Tibial nerve (tissue), 4 donors: ENCODE data around the gene SLMAP. TPM values are rescaled to one million over a fixed set of nuclear protein-coding genes. Genes with fewer than 3 reads are reported as not detected.

Source experiments
- DNase-seq, 2 donors: peaks; one replicate each; pipeline ENCODE4 v3.0.0-alpha.2; 2019; ENCODE audit warnings: low spot score in 2 of 2
- H3K27ac ChIP-seq, 4 donors: fragments of 200-600 bp; sonication (generic) in 3 of 4; one replicate each; pipeline ENCODE4 v1.5.1; 2017 to 2019; ENCODE audit warnings: mild to moderate bottlenecking in 1 of 4
- H3K27me3 ChIP-seq, 2 donors: fragments of 200-600 bp; sonication (generic) in 1 of 2; one replicate each; pipeline versions ENCODE4 v1.5.1 to v1.6.0; 2017 to 2019
- H3K36me3 ChIP-seq, 3 donors: fragments of 200-600 bp; sonication (generic); one replicate each; pipeline ENCODE4 v1.5.1; 2018 to 2019
- H3K4me1 ChIP-seq, 4 donors: fragments of 200-600 bp; sonication (generic) in 3 of 4; one replicate each; pipeline ENCODE4 v1.5.1; 2017 to 2019
- H3K4me3 ChIP-seq, 4 donors: fragments of 200-600 bp; sonication (generic) in 3 of 4; one replicate each; pipeline ENCODE4 v1.5.1; 2017 to 2019; ENCODE audit warnings: mild to moderate bottlenecking in 1 of 4, moderate library complexity in 1 of 4
- H3K9me3 ChIP-seq, 4 donors: fragments of 200-600 bp; sonication (generic) in 3 of 4; one replicate each; pipeline ENCODE4 v1.5.1; 2017 to 2019
- EP300 ChIP-seq, 2 donors: sonication (generic); formaldehyde crosslinking; IDR thresholded peaks; one replicate each; pipeline ENCODE4 v1.6.1; 2017; ENCODE audit warnings: antibody characterized with exemption in 2 of 2, mild to moderate bottlenecking in 1 of 2
- POLR2A ChIP-seq, 2 donors: fragments of 450-650 bp; IDR thresholded peaks; one replicate each; pipeline ENCODE4 v1.6.1; 2017; ENCODE audit warnings: antibody characterized with exemption in 2 of 2, mild to moderate bottlenecking in 2 of 2, moderate library complexity in 2 of 2
- WGBS, 2 donors: methylation state at CpG; one replicate each; pipeline ENCODE4 v1.1.5; 2018; 5-methylcytosine and 5-hydroxymethylcytosine counted together
- total RNA-seq, 4 donors: library from RNA; depleted of rRNA; stranded (reverse); fragments of >200 nt; gene quantifications; one replicate each; pipeline ENCODE4 v1.1.0, GENCODE V29; 2016
- TF ChIP-seq, protein P1 (sequence below), 5 experiments: fragments of 200-600 bp in 3 of 5; fragments of 450-650 bp in 2 of 5; sonication (generic) in 3 of 5; IDR thresholded peaks; one replicate each; pipeline ENCODE4 v1.5.1; 2016 to 2019; ENCODE audit warnings: antibody characterized with exemption in 5 of 5, mild to moderate bottlenecking in 3 of 5, moderate library complexity in 2 of 5

SLMAP gene
- total RNA-seq, 4 donors from 2014 or later = 66.6 to 101 (median 87.4) TPM

- no peaks in the 10 kb centered on the region for H3K9me3 ChIP-seq
- DNase-seq = no peak
- no peak overlapping the region for H3K4me3 ChIP-seq
- 82 to 88% methylated on average over 2 of the region's 2 CpGs for WGBS, 2 donors
- H3K27me3 ChIP-seq = no peaks in the 10 kb centered on the region
- no peaks in the 10 kb centered on the region for H3K36me3 ChIP-seq
- no peak for TF ChIP-seq EP300 (IDR thresholded peaks at IDR 0.05)
- TF ChIP-seq, protein P1, sequence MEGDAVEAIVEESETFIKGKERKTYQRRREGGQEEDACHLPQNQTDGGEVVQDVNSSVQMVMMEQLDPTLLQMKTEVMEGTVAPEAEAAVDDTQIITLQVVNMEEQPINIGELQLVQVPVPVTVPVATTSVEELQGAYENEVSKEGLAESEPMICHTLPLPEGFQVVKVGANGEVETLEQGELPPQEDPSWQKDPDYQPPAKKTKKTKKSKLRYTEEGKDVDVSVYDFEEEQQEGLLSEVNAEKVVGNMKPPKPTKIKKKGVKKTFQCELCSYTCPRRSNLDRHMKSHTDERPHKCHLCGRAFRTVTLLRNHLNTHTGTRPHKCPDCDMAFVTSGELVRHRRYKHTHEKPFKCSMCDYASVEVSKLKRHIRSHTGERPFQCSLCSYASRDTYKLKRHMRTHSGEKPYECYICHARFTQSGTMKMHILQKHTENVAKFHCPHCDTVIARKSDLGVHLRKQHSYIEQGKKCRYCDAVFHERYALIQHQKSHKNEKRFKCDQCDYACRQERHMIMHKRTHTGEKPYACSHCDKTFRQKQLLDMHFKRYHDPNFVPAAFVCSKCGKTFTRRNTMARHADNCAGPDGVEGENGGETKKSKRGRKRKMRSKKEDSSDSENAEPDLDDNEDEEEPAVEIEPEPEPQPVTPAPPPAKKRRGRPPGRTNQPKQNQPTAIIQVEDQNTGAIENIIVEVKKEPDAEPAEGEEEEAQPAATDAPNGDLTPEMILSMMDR (IDR thresholded peaks at IDR 0.05) = no peak
- no peak for TF ChIP-seq POLR2A (IDR thresholded peaks at IDR 0.05)
- H3K4me1 ChIP-seq = peaks cover 0 to 26% (median 0%) of the 10 kb centered on the region in 4 donors
- H3K27ac ChIP-seq = no peak overlapping the region
Observed at GRCh38 chr3:57791245-57791644, 35.1 kb downstream of the SLMAP start.

DNA sequence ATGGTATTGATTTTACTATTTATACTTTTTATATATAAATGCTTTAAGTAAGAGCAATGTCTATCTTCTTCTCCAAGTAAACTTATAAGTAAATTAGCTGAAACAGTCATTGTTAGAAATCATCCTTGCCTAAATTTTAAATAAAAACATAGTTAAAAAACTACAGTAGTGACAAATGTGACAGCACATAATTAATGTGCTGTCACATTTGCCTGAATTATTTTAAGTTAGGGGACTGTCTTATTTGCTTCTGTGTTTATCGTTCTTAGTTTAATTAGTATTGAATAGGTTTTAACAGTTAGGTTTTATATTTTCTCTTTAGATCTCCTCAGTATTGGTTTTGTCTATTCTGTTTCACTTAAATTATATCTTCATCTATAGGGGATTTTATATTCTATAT lies 36.1 kb downstream of the SLMAP start:
- WGBS, 2 donors = 83 to 89% methylated on average over 1 of the region's 1 CpG
- Histone ChIP-seq H3K9me3 (no peaks in the 10 kb centered on the region), H3K4me1 (peaks cover 0 to 30% (median 0%) of the 10 kb centered on the region in 4 donors), H3K4me3 (no peak overlapping the region), H3K27ac (no peak overlapping the region), H3K36me3 (no peaks in the 10 kb centered on the region), H3K27me3 (no peaks in the 10 kb centered on the region)
- DNase-seq = no peak
- TF ChIP-seq POLR2A (IDR thresholded peaks at IDR 0.05) = no peak
- TF ChIP-seq, protein P1 (IDR thresholded peaks at IDR 0.05) = no peak
- TF ChIP-seq EP300 (IDR thresholded peaks at IDR 0.05) = no peak

GRCh38 chr3:57793737-57794187 lies 37.7 kb downstream of the SLMAP start:
- DNase-seq = no peak
- 83 to 89% methylated on average over 4 of the region's 4 CpGs for WGBS, 2 donors
- Histone ChIP-seq H3K27ac (peak overlapping the region in 1 of 4 donors; percentile 11), H3K36me3 (no peaks in the 10 kb centered on the region), H3K27me3 (no peaks in the 10 kb centered on the region), H3K9me3 (no peaks in the 10 kb centered on the region), H3K4me3 (no peak overlapping the region), H3K4me1 (peaks cover 0 to 32% (median 1%) of the 10 kb centered on the region in 4 donors)
- TF ChIP-seq, protein P1 (IDR thresholded peaks at IDR 0.05) = no peak
- TF ChIP-seq POLR2A (IDR thresholded peaks at IDR 0.05) (no peak), EP300 (IDR thresholded peaks at IDR 0.05) (no peak)

DNA sequence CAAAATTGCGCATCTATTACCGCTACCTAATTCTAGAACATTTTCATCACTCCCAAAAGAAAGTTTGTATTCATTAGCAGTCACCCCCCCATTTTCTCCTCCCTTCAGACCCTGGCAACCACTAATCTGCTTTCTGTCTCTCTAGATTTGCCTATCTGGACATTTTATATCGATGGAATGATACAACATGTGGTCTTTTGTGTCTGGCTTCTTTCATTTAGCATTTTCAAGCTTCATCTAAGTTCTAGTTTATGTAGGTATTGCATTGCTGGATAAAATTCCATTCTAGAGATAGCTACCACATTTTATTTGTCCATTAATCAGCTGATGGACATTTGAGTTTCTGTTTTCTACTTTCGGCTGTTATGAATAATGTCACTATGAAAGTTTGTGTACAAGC lies 38.4 kb downstream of the SLMAP start:
- TF ChIP-seq, protein P1 (IDR thresholded peaks at IDR 0.05) = no peak
- TF ChIP-seq POLR2A (IDR thresholded peaks at IDR 0.05) = no peak
- no peak for TF ChIP-seq EP300 (IDR thresholded peaks at IDR 0.05)
- 92 to 94% methylated on average over 4 of the region's 4 CpGs for WGBS, 2 donors
- Histone ChIP-seq H3K4me1 (peaks cover 0 to 38% (median 3%) of the 10 kb centered on the region in 4 donors), H3K4me3 (no peak overlapping the region), H3K9me3 (no peaks in the 10 kb centered on the region), H3K27ac (no peak overlapping the region), H3K27me3 (no peaks in the 10 kb centered on the region), H3K36me3 (no peaks in the 10 kb centered on the region)
- no peak for DNase-seq

DNA sequence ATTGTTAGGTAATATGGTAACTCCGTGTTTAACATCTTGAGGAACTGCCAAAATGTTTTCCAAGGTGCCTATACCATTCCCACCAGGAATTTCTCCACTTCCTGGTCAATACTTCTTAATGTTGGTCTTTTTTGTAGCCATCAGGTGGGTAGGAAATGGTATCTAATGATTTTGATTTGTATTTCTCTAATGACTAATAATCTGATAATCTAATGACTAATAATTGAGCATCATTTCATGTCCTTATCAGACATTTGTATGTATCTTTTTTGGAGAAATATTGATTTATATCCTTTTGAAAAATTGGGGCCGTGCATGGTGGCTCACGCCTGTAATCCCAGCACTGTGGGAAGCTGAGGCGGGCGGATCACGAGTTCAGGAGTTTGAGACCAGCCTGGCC lies 38.8 kb downstream of the SLMAP start:
- no peaks in the 10 kb centered on the region for H3K36me3 ChIP-seq
- TF ChIP-seq POLR2A (IDR thresholded peaks at IDR 0.05) (no peak), EP300 (IDR thresholded peaks at IDR 0.05) (no peak)
- TF ChIP-seq, protein P1 (IDR thresholded peaks at IDR 0.05) = no peak
- H3K27me3 ChIP-seq = no peaks in the 10 kb centered on the region
- H3K4me3 ChIP-seq = no peak overlapping the region
- WGBS, 2 donors = 97% methylated on average over 6 of the region's 6 CpGs
- H3K4me1 ChIP-seq = peaks cover 0 to 39% (median 3%) of the 10 kb centered on the region in 4 donors
- no peak for DNase-seq
- no peaks in the 10 kb centered on the region for H3K9me3 ChIP-seq
- H3K27ac ChIP-seq = no peak overlapping the region
